KOPT-K1 (cell line): Measurements from ENCODE around the gene SOX6.

Experiments
- H3K27ac ChIP-seq: fragments of 200-600 bp; sonication (generic); 2 replicates; pipeline ENCODE4 v1.5.1; 2016; ENCODE audit warnings: antibody characterized with exemption, mild to moderate bottlenecking, low read depth, low read length; ENCODE audit not compliant: poor library complexity, severe bottlenecking
- H3K36me3 ChIP-seq: fragments of 200-600 bp; sonication (generic); 2 replicates; pipeline ENCODE4 v1.5.1; 2017; ENCODE audit warnings: antibody characterized with exemption, mild to moderate bottlenecking, low read length, moderate library complexity; ENCODE audit not compliant: insufficient read depth
- H3K9me3 ChIP-seq: fragments of 200-600 bp; sonication (generic); 2 replicates; pipeline ENCODE4 v1.5.1; 2017; ENCODE audit warnings: antibody characterized with exemption, low read length, mild to moderate bottlenecking; ENCODE audit not compliant: insufficient read depth, poor library complexity, severe bottlenecking

The SOX6 gene

GRCh38 chr11:16286095-16286494, 70.3 kb downstream of the SOX6 start:
- H3K27ac ChIP-seq, result no peak overlapping the region
- H3K9me3 ChIP-seq, result no peaks in the 10 kb centered on the region
- no peaks in the 10 kb centered on the region for H3K36me3 ChIP-seq

- Histone ChIP-seq H3K36me3 (no peaks in the 10 kb centered on the region), H3K9me3 (no peaks in the 10 kb centered on the region), H3K27ac (no peak overlapping the region)
Observed at GRCh38 chr11:16280256-16280682, 76.1 kb downstream of the SOX6 start.

- H3K9me3 ChIP-seq, result no peaks in the 10 kb centered on the region
- no peak overlapping the region for H3K27ac ChIP-seq
- H3K36me3 ChIP-seq, result no peaks in the 10 kb centered on the region
Observed at GRCh38 chr11:16279524-16279923, 76.8 kb downstream of the SOX6 start.

- Histone ChIP-seq H3K9me3 (no peaks in the 10 kb centered on the region), H3K36me3 (no peaks in the 10 kb centered on the region), H3K27ac (no peak overlapping the region)
Observed at GRCh38 chr11:16278979-16279378, 77.4 kb downstream of the SOX6 start.

- no peaks in the 10 kb centered on the region for H3K9me3 ChIP-seq
- no peaks in the 10 kb centered on the region for H3K36me3 ChIP-seq
- no peak overlapping the region for H3K27ac ChIP-seq
Observed at GRCh38 chr11:16278273-16278672, 78.1 kb downstream of the SOX6 start.

- H3K27ac ChIP-seq, result no peak overlapping the region
- H3K9me3 ChIP-seq, result no peaks in the 10 kb centered on the region
- H3K36me3 ChIP-seq, result no peaks in the 10 kb centered on the region
Observed at GRCh38 chr11:16276251-16276650, 80.1 kb downstream of the SOX6 start.

- H3K27ac ChIP-seq, result no peak overlapping the region
Observed at GRCh38 chr11:16271258-16271657, 85.1 kb downstream of the SOX6 start.

GRCh38 chr11:16266021-16266420, 90.3 kb downstream of the SOX6 start:
- H3K9me3 ChIP-seq, result peaks cover 3% of the 10 kb centered on the region
- H3K36me3 ChIP-seq, result no peaks in the 10 kb centered on the region
- no peak overlapping the region for H3K27ac ChIP-seq

More at GRCh38 chr11:16271258-16271657, 85.1 kb downstream of the SOX6 start:
- Histone ChIP-seq H3K9me3 (no peaks in the 10 kb centered on the region), H3K36me3 (no peaks in the 10 kb centered on the region)

GRCh38 chr11:16265022-16265421, 91.3 kb downstream of the SOX6 start:
- no peak overlapping the region for H3K27ac ChIP-seq
- H3K9me3 ChIP-seq, result peaks cover 3% of the 10 kb centered on the region
- H3K36me3 ChIP-seq, result no peaks in the 10 kb centered on the region

- Histone ChIP-seq H3K27ac (no peak overlapping the region), H3K9me3 (peaks cover 3% of the 10 kb centered on the region), H3K36me3 (no peaks in the 10 kb centered on the region)
Observed at GRCh38 chr11:16262645-16262955, 93.7 kb downstream of the SOX6 start.

- peaks cover 3% of the 10 kb centered on the region for H3K9me3 ChIP-seq
- H3K27ac ChIP-seq, result no peak overlapping the region
- H3K36me3 ChIP-seq, result no peaks in the 10 kb centered on the region
Observed at GRCh38 chr11:16261836-16262644, 94.3 kb downstream of the SOX6 start.

GRCh38 chr11:16252373-16252772, 104.0 kb downstream of the SOX6 start:
- H3K36me3 ChIP-seq, result no peaks in the 10 kb centered on the region
- peaks cover 13% of the 10 kb centered on the region for H3K9me3 ChIP-seq
- no peak overlapping the region for H3K27ac ChIP-seq

GRCh38 chr11:16248248-16248647, 108.1 kb downstream of the SOX6 start:
- Histone ChIP-seq H3K27ac (no peak overlapping the region), H3K9me3 (peaks cover 16% of the 10 kb centered on the region), H3K36me3 (no peaks in the 10 kb centered on the region)

- no peak overlapping the region for H3K27ac ChIP-seq
- H3K36me3 ChIP-seq, result no peaks in the 10 kb centered on the region
- H3K9me3 ChIP-seq, result peaks cover 6% of the 10 kb centered on the region
Observed at GRCh38 chr11:16242806-16243205, 113.5 kb downstream of the SOX6 start.

- Histone ChIP-seq H3K27ac (no peak overlapping the region), H3K9me3 (no peaks in the 10 kb centered on the region), H3K36me3 (no peaks in the 10 kb centered on the region)
Observed at GRCh38 chr11:16240687-16241086, 115.7 kb downstream of the SOX6 start.
